Anterior cingulate cortex (tissue), 58 donors: Measurements from ENCODE around the gene ZBTB40.

Experiments used
- DNase-seq, 58 donors: peaks; one replicate each; lab custom pipeline; 2025; lab: John Stamatoyannopoulos, UW

Gene ZBTB40

GRCh38 chr1:22526098-22526497 lies 74.4 kb downstream of the ZBTB40 start:
- DNase-seq: no peak

- DNase-seq: no peak
Observed at GRCh38 chr1:22526677-22527076, 75.0 kb downstream of the ZBTB40 start.

- no peak for DNase-seq
Observed at GRCh38 chr1:22527122-22527521, 75.5 kb downstream of the ZBTB40 start.

- peak in 2 of 58 donors; percentile 11 to 33 for DNase-seq
Observed at GRCh38 chr1:22527555-22528296, 76.1 kb downstream of the ZBTB40 start.

GRCh38 chr1:22528451-22528850 lies 76.8 kb downstream of the ZBTB40 start:
- no peak for DNase-seq

- DNase-seq: peak in 20 of 58 donors; percentile 4 to 55 (median 28)
Observed at GRCh38 chr1:22529901-22530621, 78.4 kb downstream of the ZBTB40 start.

GRCh38 chr1:22530715-22531114 lies 79.1 kb downstream of the ZBTB40 start:
- no peak for DNase-seq

- no peak for DNase-seq
Observed at GRCh38 chr1:22531251-22531650, 79.6 kb downstream of the ZBTB40 start.

- DNase-seq: no peak
Observed at GRCh38 chr1:22533244-22533895, 81.7 kb downstream of the ZBTB40 start.

GRCh38 chr1:22534951-22535350 lies 83.3 kb downstream of the ZBTB40 start:
- no peak for DNase-seq

GRCh38 chr1:22535399-22535798 lies 83.7 kb downstream of the ZBTB40 start:
- no peak for DNase-seq

- DNase-seq: peak in 3 of 58 donors; percentile 9 to 30 (median 18)
Observed at GRCh38 chr1:22536506-22536905, 84.9 kb downstream of the ZBTB40 start.

- peak in 30 of 58 donors; percentile 3 to 76 (median 22) for DNase-seq
Observed at GRCh38 chr1:22537441-22538139, 85.9 kb downstream of the ZBTB40 start.

- no peak for DNase-seq
Observed at GRCh38 chr1:22539510-22540118, 88.0 kb downstream of the ZBTB40 start.

GRCh38 chr1:22540337-22540736 lies 88.7 kb downstream of the ZBTB40 start:
- DNase-seq: no peak

- DNase-seq: no peak
Observed at GRCh38 chr1:22542886-22543285, 91.2 kb downstream of the ZBTB40 start.

GRCh38 chr1:22543679-22544078 lies 92.0 kb downstream of the ZBTB40 start:
- DNase-seq: no peak

- no peak for DNase-seq
Observed at GRCh38 chr1:22544606-22545005, 93.0 kb downstream of the ZBTB40 start.

- peak in 1 of 58 donors; percentile 9 for DNase-seq
Observed at GRCh38 chr1:22545141-22545540, 93.5 kb downstream of the ZBTB40 start.

GRCh38 chr1:22547186-22547817 lies 95.7 kb downstream of the ZBTB40 start:
- DNase-seq: no peak
